Tibial nerve (tissue), 4 donors: ENCODE data around the gene RAD23A. TPM values are rescaled to one million over a fixed set of nuclear protein-coding genes. Genes with fewer than 3 reads are reported as not detected.

Source experiments
- DNase-seq, 2 donors: peaks; one replicate each; pipeline ENCODE4 v3.0.0-alpha.2; 2019; ENCODE audit warnings: low spot score in 2 of 2
- H3K27ac ChIP-seq, 4 donors: fragments of 200-600 bp; sonication (generic) in 3 of 4; one replicate each; pipeline ENCODE4 v1.5.1; 2017 to 2019; ENCODE audit warnings: mild to moderate bottlenecking in 1 of 4
- H3K27me3 ChIP-seq, 2 donors: fragments of 200-600 bp; sonication (generic) in 1 of 2; one replicate each; pipeline versions ENCODE4 v1.5.1 to v1.6.0; 2017 to 2019
- H3K36me3 ChIP-seq, 3 donors: fragments of 200-600 bp; sonication (generic); one replicate each; pipeline ENCODE4 v1.5.1; 2018 to 2019
- H3K4me1 ChIP-seq, 4 donors: fragments of 200-600 bp; sonication (generic) in 3 of 4; one replicate each; pipeline ENCODE4 v1.5.1; 2017 to 2019
- H3K4me3 ChIP-seq, 4 donors: fragments of 200-600 bp; sonication (generic) in 3 of 4; one replicate each; pipeline ENCODE4 v1.5.1; 2017 to 2019; ENCODE audit warnings: mild to moderate bottlenecking in 1 of 4, moderate library complexity in 1 of 4
- H3K9me3 ChIP-seq, 4 donors: fragments of 200-600 bp; sonication (generic) in 3 of 4; one replicate each; pipeline ENCODE4 v1.5.1; 2017 to 2019
- CTCF ChIP-seq, 5 experiments: fragments of 200-600 bp in 3 of 5; fragments of 450-650 bp in 2 of 5; sonication (generic) in 3 of 5; IDR thresholded peaks; one replicate each; pipeline ENCODE4 v1.5.1; 2016 to 2019; ENCODE audit warnings: antibody characterized with exemption in 5 of 5, mild to moderate bottlenecking in 3 of 5, moderate library complexity in 2 of 5
- EP300 ChIP-seq, 2 donors: sonication (generic); formaldehyde crosslinking; IDR thresholded peaks; one replicate each; pipeline ENCODE4 v1.6.1; 2017; ENCODE audit warnings: antibody characterized with exemption in 2 of 2, mild to moderate bottlenecking in 1 of 2
- POLR2A ChIP-seq, 2 donors: fragments of 450-650 bp; IDR thresholded peaks; one replicate each; pipeline ENCODE4 v1.6.1; 2017; ENCODE audit warnings: antibody characterized with exemption in 2 of 2, mild to moderate bottlenecking in 2 of 2, moderate library complexity in 2 of 2
- WGBS, 2 donors: methylation state at CpG; one replicate each; pipeline ENCODE4 v1.1.5; 2018; 5-methylcytosine and 5-hydroxymethylcytosine counted together
- total RNA-seq, 4 donors: library from RNA; depleted of rRNA; stranded (reverse); fragments of >200 nt; gene quantifications; one replicate each; pipeline ENCODE4 v1.1.0, GENCODE V29; 2016

Gene RAD23A
- total RNA-seq, 4 donors from 2014 or later = 89.2 to 111 (median 108) TPM

- Histone ChIP-seq H3K27ac (no peak within 1 kb of the TSS), H3K27me3 (no peaks in the 10 kb centered on the region), H3K9me3 (no peaks in the 10 kb centered on the region), H3K4me3 (no peak within 1 kb of the TSS), H3K36me3 (no peaks in the 10 kb centered on the region), H3K4me1 (peaks cover 0 to 7% (median 4%) of the 10 kb centered on the region in 4 donors)
- WGBS, 2 donors = 38% methylated on average over 12 to 13 of the region's 14 CpGs
- TF ChIP-seq EP300 (IDR thresholded peaks at IDR 0.05) = no peak
- no peak for TF ChIP-seq POLR2A (IDR thresholded peaks at IDR 0.05)
- no peak for TF ChIP-seq CTCF (IDR thresholded peaks at IDR 0.05)
- DNase-seq = no peak
Observed at GRCh38 chr19:12969292-12969988, 23.8 kb downstream of the RAD23A start, which contains the start of gene DAND5. Gene DAND5, plus strand, starts transcription at chr19:12969576. Its CDS starts 85 bp downstream, at chr19:12969661.

GRCh38 chr19:12970070-12970820 lies 24.6 kb downstream of the RAD23A start:
- peaks cover 0 to 5% (median 2%) of the 10 kb centered on the region in 4 donors for H3K4me1 ChIP-seq
- no peaks in the 10 kb centered on the region for H3K9me3 ChIP-seq
- no peaks in the 10 kb centered on the region for H3K36me3 ChIP-seq
- H3K4me3 ChIP-seq = no peak overlapping the region
- H3K27ac ChIP-seq = no peak overlapping the region
- H3K27me3 ChIP-seq = no peaks in the 10 kb centered on the region
- no peak for DNase-seq
- no peak for TF ChIP-seq POLR2A (IDR thresholded peaks at IDR 0.05)
- TF ChIP-seq EP300 (IDR thresholded peaks at IDR 0.05) = no peak
- no peak for TF ChIP-seq CTCF (IDR thresholded peaks at IDR 0.05)
- WGBS, 2 donors = 91 to 92% methylated on average over 7 of the region's 7 CpGs

- Histone ChIP-seq H3K9me3 (no peaks in the 10 kb centered on the region), H3K4me3 (no peak overlapping the region), H3K4me1 (peaks cover 0 to 6% (median 0%) of the 10 kb centered on the region in 4 donors), H3K27me3 (no peaks in the 10 kb centered on the region), H3K36me3 (no peaks in the 10 kb centered on the region), H3K27ac (no peak overlapping the region)
- TF ChIP-seq CTCF (IDR thresholded peaks at IDR 0.05) (no peak), EP300 (IDR thresholded peaks at IDR 0.05) (no peak), POLR2A (IDR thresholded peaks at IDR 0.05) (no peak)
- 88 to 92% methylated on average over 16 of the region's 16 CpGs for WGBS, 2 donors
- DNase-seq = no peak
Observed at GRCh38 chr19:12973236-12973635, 27.6 kb downstream of the RAD23A start.

- DNase-seq = no peak
- no peaks in the 10 kb centered on the region for H3K27me3 ChIP-seq
- TF ChIP-seq POLR2A (IDR thresholded peaks at IDR 0.05) (no peak), CTCF (IDR thresholded peaks at IDR 0.05) (no peak), EP300 (IDR thresholded peaks at IDR 0.05) (no peak)
- peaks cover 0 to 6% (median 0%) of the 10 kb centered on the region in 4 donors for H3K4me1 ChIP-seq
- H3K9me3 ChIP-seq = no peaks in the 10 kb centered on the region
- no peak overlapping the region for H3K4me3 ChIP-seq
- no peak overlapping the region for H3K27ac ChIP-seq
- WGBS, 2 donors = 52 to 70% methylated on average over 9 to 18 of the region's 19 CpGs
- H3K36me3 ChIP-seq = no peaks in the 10 kb centered on the region
Observed at GRCh38 chr19:12974301-12975220, 28.9 kb downstream of the RAD23A start.
